ENCODE data around the gene KNL1.

KNL1 gene

DNA sequence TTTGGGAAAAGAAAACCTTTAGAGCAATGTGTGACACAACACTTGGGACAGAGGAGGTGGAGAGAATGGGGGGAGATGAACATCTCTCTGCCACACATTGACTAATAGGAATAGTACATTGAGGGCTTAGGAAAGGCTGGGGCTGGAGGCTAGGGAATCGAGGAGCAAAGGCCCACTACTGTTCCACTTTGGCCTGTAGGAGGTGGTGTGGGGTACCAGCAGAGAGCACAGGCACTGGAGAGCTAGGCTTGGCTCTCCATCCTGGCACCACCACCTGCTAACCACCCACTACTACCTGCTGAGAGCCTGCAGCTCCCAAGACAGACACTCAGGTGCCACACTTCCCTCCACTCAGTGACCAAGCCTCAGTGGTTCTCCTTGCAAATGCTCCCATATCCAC lies 48.6 kb upstream of the KNL1 start:
- Histone ChIP-seq H3K4me1 (ENCODE audit: control insufficient read depth, insufficient read depth, low read length) (no peaks in the 10 kb centered on the region), H3K36me3 (ENCODE audit: control insufficient read depth in 2 of 2, insufficient read depth in 1 of 2, low read length in 2 of 2) (peaks cover 0 to 24% of the 10 kb centered on the region in 2 experiments; a peak in 2 of 3 replicates), H3K9me3 (ENCODE audit: control insufficient read depth, insufficient read depth, low read depth, low read length) (no peaks in the 10 kb centered on the region), H3K27ac (ENCODE audit: extremely low read depth, low read depth, low read length) (no peak overlapping the region), H3K4me3 (ENCODE audit: low read depth, low read length) (no peak overlapping the region)
- TF ChIP-seq SCRT2 (tag by site-specific recombination; IDR thresholded peaks at IDR 0.05) (no peak), ZNF133 (tag by site-specific recombination; IDR thresholded peaks at IDR 0.05) (no peak), KLF17 (tag by site-specific recombination; IDR thresholded peaks at IDR 0.05) (no peak), ZNF561 (tag by site-specific recombination; IDR thresholded peaks at IDR 0.05; ENCODE audit: borderline replicate concordance) (no peak), RBAK (tag by site-specific recombination; IDR thresholded peaks at IDR 0.05) (no peak), ZNF416 (tag by site-specific recombination; IDR thresholded peaks at IDR 0.05) (no peak), ZNF530 (tag by site-specific recombination; IDR thresholded peaks at IDR 0.05; ENCODE audit: low read depth) (peak; percentile 88), ZIC2 (tag by site-specific recombination; IDR thresholded peaks at IDR 0.05) (no peak)
- TF ChIP-seq, protein P1, sequence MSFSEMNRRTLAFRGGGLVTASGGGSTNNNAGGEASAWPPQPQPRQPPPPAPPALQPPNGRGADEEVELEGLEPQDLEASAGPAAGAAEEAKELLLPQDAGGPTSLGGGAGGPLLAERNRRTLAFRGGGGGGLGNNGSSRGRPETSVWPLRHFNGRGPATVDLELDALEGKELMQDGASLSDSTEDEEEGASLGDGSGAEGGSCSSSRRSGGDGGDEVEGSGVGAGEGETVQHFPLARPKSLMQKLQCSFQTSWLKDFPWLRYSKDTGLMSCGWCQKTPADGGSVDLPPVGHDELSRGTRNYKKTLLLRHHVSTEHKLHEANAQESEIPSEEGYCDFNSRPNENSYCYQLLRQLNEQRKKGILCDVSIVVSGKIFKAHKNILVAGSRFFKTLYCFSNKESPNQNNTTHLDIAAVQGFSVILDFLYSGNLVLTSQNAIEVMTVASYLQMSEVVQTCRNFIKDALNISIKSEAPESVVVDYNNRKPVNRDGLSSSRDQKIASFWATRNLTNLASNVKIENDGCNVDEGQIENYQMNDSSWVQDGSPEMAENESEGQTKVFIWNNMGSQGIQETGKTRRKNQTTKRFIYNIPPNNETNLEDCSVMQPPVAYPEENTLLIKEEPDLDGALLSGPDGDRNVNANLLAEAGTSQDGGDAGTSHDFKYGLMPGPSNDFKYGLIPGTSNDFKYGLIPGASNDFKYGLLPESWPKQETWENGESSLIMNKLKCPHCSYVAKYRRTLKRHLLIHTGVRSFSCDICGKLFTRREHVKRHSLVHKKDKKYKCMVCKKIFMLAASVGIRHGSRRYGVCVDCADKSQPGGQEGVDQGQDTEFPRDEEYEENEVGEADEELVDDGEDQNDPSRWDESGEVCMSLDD (tag by site-specific recombination; IDR thresholded peaks at IDR 0.05), result no peak
- POLR2A ChIA-PET, result no interaction called here
- CTCF ChIA-PET, result interaction anchor here (0.6 kb wide), 1 partner anchor 31 kb away, joined by 3 read pairs; no protein-coding TSS in a partner anchor

GRCh38 chr15:40548610-40549009 lies 45.4 kb upstream of the KNL1 start:
- POLR2A ChIA-PET, result no interaction called here
- TF ChIP-seq ZNF555 (tag by site-specific recombination; conservative IDR thresholded peaks at IDR 0.05) (no peak), SALL2 (tag by site-specific recombination; IDR thresholded peaks at IDR 0.05; ENCODE audit: borderline replicate concordance) (no peak), ZNF596 (tag by site-specific recombination; IDR thresholded peaks at IDR 0.05) (no peak)
- TF ChIP-seq, protein P2, sequence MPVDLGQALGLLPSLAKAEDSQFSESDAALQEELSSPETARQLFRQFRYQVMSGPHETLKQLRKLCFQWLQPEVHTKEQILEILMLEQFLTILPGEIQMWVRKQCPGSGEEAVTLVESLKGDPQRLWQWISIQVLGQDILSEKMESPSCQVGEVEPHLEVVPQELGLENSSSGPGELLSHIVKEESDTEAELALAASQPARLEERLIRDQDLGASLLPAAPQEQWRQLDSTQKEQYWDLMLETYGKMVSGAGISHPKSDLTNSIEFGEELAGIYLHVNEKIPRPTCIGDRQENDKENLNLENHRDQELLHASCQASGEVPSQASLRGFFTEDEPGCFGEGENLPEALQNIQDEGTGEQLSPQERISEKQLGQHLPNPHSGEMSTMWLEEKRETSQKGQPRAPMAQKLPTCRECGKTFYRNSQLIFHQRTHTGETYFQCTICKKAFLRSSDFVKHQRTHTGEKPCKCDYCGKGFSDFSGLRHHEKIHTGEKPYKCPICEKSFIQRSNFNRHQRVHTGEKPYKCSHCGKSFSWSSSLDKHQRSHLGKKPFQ (tag by site-specific recombination; IDR thresholded peaks at IDR 0.05), result no peak

GRCh38 chr15:40549894-40550293 lies 44.2 kb upstream of the KNL1 start:
- Histone ChIP-seq H3K27ac (ENCODE audit: extremely low read depth, low read depth, low read length) (no peak overlapping the region), H3K36me3 (ENCODE audit: control insufficient read depth in 2 of 2, insufficient read depth in 1 of 2, low read length in 2 of 2) (peaks cover 0 to 51% of the 10 kb centered on the region in 2 experiments; a peak in 2 of 3 replicates), H3K9me3 (ENCODE audit: control insufficient read depth, insufficient read depth, low read depth, low read length) (no peaks in the 10 kb centered on the region), H3K4me3 (ENCODE audit: low read depth, low read length) (no peak overlapping the region), H3K4me1 (ENCODE audit: control insufficient read depth, insufficient read depth, low read length) (no peaks in the 10 kb centered on the region)
- ChIA-PET POLR2A (no interaction called here), CTCF (no interaction called here)
- TF ChIP-seq, protein P3, sequence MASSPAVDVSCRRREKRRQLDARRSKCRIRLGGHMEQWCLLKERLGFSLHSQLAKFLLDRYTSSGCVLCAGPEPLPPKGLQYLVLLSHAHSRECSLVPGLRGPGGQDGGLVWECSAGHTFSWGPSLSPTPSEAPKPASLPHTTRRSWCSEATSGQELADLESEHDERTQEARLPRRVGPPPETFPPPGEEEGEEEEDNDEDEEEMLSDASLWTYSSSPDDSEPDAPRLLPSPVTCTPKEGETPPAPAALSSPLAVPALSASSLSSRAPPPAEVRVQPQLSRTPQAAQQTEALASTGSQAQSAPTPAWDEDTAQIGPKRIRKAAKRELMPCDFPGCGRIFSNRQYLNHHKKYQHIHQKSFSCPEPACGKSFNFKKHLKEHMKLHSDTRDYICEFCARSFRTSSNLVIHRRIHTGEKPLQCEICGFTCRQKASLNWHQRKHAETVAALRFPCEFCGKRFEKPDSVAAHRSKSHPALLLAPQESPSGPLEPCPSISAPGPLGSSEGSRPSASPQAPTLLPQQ (tag by site-specific recombination; IDR thresholded peaks at IDR 0.05), result no peak
- no peak for TF ChIP-seq ZNF133 (tag by site-specific recombination; IDR thresholded peaks at IDR 0.05)
- TF ChIP-seq ZNF660 (tag by site-specific recombination; IDR thresholded peaks at IDR 0.05), result no peak
- TF ChIP-seq ZNF266 (tag by site-specific recombination; IDR thresholded peaks at IDR 0.05; ENCODE audit: low read depth), result no peak
- TF ChIP-seq, protein P4, sequence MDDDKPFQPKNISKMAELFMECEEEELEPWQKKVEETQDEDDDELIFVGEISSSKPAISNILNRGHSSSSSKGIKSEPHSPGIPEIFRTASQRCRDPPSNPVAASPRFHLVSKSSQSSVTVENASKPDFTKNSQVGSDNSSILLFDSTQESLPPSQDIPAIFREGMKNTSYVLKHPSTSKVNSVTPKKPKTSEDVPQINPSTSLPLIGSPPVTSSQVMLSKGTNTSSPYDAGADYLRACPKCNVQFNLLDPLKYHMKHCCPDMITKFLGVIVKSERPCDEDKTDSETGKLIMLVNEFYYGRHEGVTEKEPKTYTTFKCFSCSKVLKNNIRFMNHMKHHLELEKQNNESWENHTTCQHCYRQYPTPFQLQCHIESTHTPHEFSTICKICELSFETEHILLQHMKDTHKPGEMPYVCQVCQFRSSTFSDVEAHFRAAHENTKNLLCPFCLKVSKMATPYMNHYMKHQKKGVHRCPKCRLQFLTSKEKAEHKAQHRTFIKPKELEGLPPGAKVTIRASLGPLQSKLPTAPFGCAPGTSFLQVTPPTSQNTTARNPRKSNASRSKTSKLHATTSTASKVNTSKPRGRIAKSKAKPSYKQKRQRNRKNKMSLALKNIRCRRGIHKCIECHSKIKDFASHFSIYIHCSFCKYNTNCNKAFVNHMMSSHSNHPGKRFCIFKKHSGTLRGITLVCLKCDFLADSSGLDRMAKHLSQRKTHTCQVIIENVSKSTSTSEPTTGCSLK (tag by site-specific recombination; IDR thresholded peaks at IDR 0.05), result no peak
- TF ChIP-seq HOXC10 (CRISPR knock-in tag; IDR thresholded peaks at IDR 0.05), result no peak
- TF ChIP-seq ZNF292 (tag by site-specific recombination; IDR thresholded peaks at IDR 0.05; ENCODE audit: borderline replicate concordance, low read depth), result no peak
- no peak for TF ChIP-seq ZNF394 (tag by site-specific recombination; IDR thresholded peaks at IDR 0.05; ENCODE audit: borderline replicate concordance)
- no peak for TF ChIP-seq ZFP69B (tag by site-specific recombination; IDR thresholded peaks at IDR 0.05)

More at GRCh38 chr15:40548610-40549009, 45.4 kb upstream of the KNL1 start:
- H3K27ac ChIP-seq (ENCODE audit: extremely low read depth, low read depth, low read length), result no peak overlapping the region
- no peaks in the 10 kb centered on the region for H3K4me1 ChIP-seq (ENCODE audit: control insufficient read depth, insufficient read depth, low read length)
- H3K36me3 ChIP-seq (ENCODE audit: control insufficient read depth in 2 of 2, insufficient read depth in 1 of 2, low read length in 2 of 2), result peaks cover 0 to 38% of the 10 kb centered on the region in 2 experiments; a peak in 2 of 3 replicates
- CTCF ChIA-PET, result no interaction called here
- H3K4me3 ChIP-seq (ENCODE audit: low read depth, low read length), result no peak overlapping the region
- no peaks in the 10 kb centered on the region for H3K9me3 ChIP-seq (ENCODE audit: control insufficient read depth, insufficient read depth, low read depth, low read length)

Measured in HEK293 (cell line).